Heart left ventricle (tissue), 16 donors: Measurements from ENCODE around the gene ULK4. TPM values are rescaled to one million over a fixed set of nuclear protein-coding genes. Genes with fewer than 3 reads are reported as not detected.
A peak's percentile ranks its signal among the peaks of the same experiment; 100 is the strongest.

Source experiments
- ATAC-seq, 4 donors: fragments of 200-7000 bp; cut with Tn5 transposase; one replicate each; pipeline ENCODE4 v1.9.1; 2020 to 2022; ENCODE audit warnings: moderate library complexity in 4 of 4, mild to moderate bottlenecking in 3 of 4, moderate number of reproducible peaks in 1 of 4
- DNase-seq, 5 donors: peaks; one replicate each; pipeline ENCODE4 v3.0.0-alpha.2; 2020
- H3K27ac ChIP-seq, 12 donors: fragments of 200-600 bp; sonication (generic) in 4 of 12; one replicate each; pipeline versions ENCODE4 v1.5.0 to v1.8.0; 2016 to 2022; ENCODE audit warnings: mild to moderate bottlenecking in 2 of 12
- H3K27me3 ChIP-seq, 9 donors: fragments of 200-600 bp; sonication (generic) in 2 of 9; one replicate each; pipeline versions ENCODE4 v1.5.1 to v1.8.0; 2016 to 2022; ENCODE audit warnings: mild to moderate bottlenecking in 3 of 9
- H3K36me3 ChIP-seq, 9 donors: fragments of 200-600 bp; sonication (generic) in 2 of 9; one replicate each; pipeline versions ENCODE4 v1.5.0 to v1.8.0; 2018 to 2022; ENCODE audit warnings: mild to moderate bottlenecking in 2 of 9
- H3K4me1 ChIP-seq, 12 donors: fragments of 200-600 bp; sonication (generic) in 4 of 12; one replicate each; pipeline versions ENCODE4 v1.5.0 to v1.8.0; 2016 to 2022; ENCODE audit warnings: mild to moderate bottlenecking in 3 of 12
- H3K4me3 ChIP-seq, 12 donors: fragments of 200-600 bp; sonication (generic) in 4 of 12; one replicate each; pipeline versions ENCODE4 v1.5.0 to v1.8.0; 2017 to 2022; ENCODE audit warnings: mild to moderate bottlenecking in 9 of 12, moderate library complexity in 4 of 12
- H3K9me3 ChIP-seq, 12 donors: fragments of 200-600 bp; sonication (generic) in 4 of 12; one replicate each; pipeline versions ENCODE4 v1.5.0 to v1.8.0; 2016 to 2022; ENCODE audit warnings: mild to moderate bottlenecking in 1 of 12
- POLR2A ChIP-seq, 2 donors: fragments of 450-650 bp; IDR thresholded peaks; one replicate each; pipeline ENCODE4 v1.6.1; 2017; ENCODE audit warnings: antibody characterized with exemption in 2 of 2, mild to moderate bottlenecking in 2 of 2, moderate library complexity in 2 of 2
- WGBS, 4 donors: extraction: QIAGEN DNeasy Blood & Tissue Kit in 2 of 4; methylation state at CpG; one replicate each; pipeline versions ENCODE4 v1.1.5 to v1.1.7; 2013 to 2018; 5-methylcytosine and 5-hydroxymethylcytosine counted together
- intact Hi-C, 10 donors: fragments of 100-400 bp; cut with DNase I; formaldehyde crosslinking; loops; one replicate each; pipeline versions ENCODE4 v1.11.1 to v1.14.2; 2022
- polyA plus RNA-seq, 2 donors: library from polyadenylated mRNA; stranded (reverse); fragments of 200-250 nt; gene quantifications; one replicate each; pipeline ENCODE4 v1.2.3, GENCODE V29; 2013
- total RNA-seq, 9 donors: library from RNA; depleted of rRNA in 2 of 9; stranded (reverse); fragments of >200 nt in 2 of 9; fragmentation: NEBNext Ultra II Directional in 3 of 9; extraction: Animal tissue kit (Norgen Biotek cat#: 25700) in 3 of 9; gene quantifications; one replicate each; pipeline versions ENCODE4 v1.1.0 to v1.2.4, GENCODE V29; 2016 to 2023
- TF ChIP-seq, protein P1 (sequence below), 12 donors: fragments of 200-600 bp; sonication (generic) in 4 of 12; IDR thresholded peaks; one replicate each; pipeline versions ENCODE4 v1.5.0 to v1.8.0; 2018 to 2022; ENCODE audit warnings: antibody characterized with exemption in 12 of 12, mild to moderate bottlenecking in 5 of 12
- donor health status: ischemic (EF 13 %, LVEDD 7.1; RV severe dilation, severe dysfunction).
- donor health status: healthy with polysubstance abuse.
- donor health status: DM: no; HTN: yes; CAD: no.
- donor health status: DM: no; HTN: no; CAD: no.
- donor health status: ischemic (EF 25% LVEDD 6.9; RV normal size, moderate dysfunction).
- donor health status: ischemic (EF 25% LVEDD 5.7; RV mildly dilated, moderate dysfunction).
- donor health status: healthy.
- donor health status: DM: yes; HTN: yes; CAD: no.
- donor health status: ischemic (EF 35%, LVEDD 5.7; RV mildly dilated, moderate dysfunction).
- donor health status: nonischemic (EF 11% LVEDD 7.7; RV severe dilation, severe dysfunction).
- donor health status: DM: yes; HTN: yes; CAD: no.
- donor health status: PGD.
- donor health status: ischemic (EF 29% LVEDD 5.4; RV normal size, mild dysfunction).
- donor health status: nonischemic (EF 23%, LVEDD 6.1; RV moderate dilation, normal function).

Gene ULK4
- total and polyA plus RNA-seq, 11 donors: 0.91 to 6.1 (median 2.1) TPM

DNA sequence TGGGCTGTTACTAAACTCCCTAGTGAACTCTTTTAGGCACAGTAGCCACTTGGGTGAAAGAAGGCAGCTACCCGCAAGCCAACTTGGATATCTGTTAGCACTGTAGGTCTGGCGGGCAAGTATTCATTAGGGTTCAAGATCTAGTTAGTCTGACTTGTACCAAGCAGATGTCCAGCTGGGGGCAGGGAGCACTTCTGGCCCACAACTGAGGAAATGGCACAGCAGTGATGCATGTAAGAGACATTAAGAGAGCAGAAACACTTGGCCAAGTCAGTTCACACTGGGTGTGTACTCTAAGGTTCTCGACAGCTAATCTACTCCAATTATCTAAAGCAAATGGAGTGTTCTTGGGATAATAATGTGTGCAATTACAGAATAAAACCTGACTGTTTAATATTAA is 630.9 kb downstream of the ULK4 start:
- H3K27ac ChIP-seq: no peak overlapping the region
- no peaks in the 10 kb centered on the region for H3K27me3 ChIP-seq
- TF ChIP-seq, protein P1, sequence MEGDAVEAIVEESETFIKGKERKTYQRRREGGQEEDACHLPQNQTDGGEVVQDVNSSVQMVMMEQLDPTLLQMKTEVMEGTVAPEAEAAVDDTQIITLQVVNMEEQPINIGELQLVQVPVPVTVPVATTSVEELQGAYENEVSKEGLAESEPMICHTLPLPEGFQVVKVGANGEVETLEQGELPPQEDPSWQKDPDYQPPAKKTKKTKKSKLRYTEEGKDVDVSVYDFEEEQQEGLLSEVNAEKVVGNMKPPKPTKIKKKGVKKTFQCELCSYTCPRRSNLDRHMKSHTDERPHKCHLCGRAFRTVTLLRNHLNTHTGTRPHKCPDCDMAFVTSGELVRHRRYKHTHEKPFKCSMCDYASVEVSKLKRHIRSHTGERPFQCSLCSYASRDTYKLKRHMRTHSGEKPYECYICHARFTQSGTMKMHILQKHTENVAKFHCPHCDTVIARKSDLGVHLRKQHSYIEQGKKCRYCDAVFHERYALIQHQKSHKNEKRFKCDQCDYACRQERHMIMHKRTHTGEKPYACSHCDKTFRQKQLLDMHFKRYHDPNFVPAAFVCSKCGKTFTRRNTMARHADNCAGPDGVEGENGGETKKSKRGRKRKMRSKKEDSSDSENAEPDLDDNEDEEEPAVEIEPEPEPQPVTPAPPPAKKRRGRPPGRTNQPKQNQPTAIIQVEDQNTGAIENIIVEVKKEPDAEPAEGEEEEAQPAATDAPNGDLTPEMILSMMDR (IDR thresholded peaks at IDR 0.05): no peak
- TF ChIP-seq POLR2A (IDR thresholded peaks at IDR 0.05): no peak
- H3K4me3 ChIP-seq: no peak overlapping the region
- 80 to 88% (median 84%) methylated on average over 3 of the region's 3 CpGs for WGBS, 4 donors
- H3K36me3 ChIP-seq: no peaks in the 10 kb centered on the region
- intact Hi-C loops: no loop called here
- ATAC-seq: no peak
- H3K9me3 ChIP-seq: no peaks in the 10 kb centered on the region
- DNase-seq: no peak
- peaks cover 0 to 13% (median 3%) of the 10 kb centered on the region in 12 donors for H3K4me1 ChIP-seq

DNA sequence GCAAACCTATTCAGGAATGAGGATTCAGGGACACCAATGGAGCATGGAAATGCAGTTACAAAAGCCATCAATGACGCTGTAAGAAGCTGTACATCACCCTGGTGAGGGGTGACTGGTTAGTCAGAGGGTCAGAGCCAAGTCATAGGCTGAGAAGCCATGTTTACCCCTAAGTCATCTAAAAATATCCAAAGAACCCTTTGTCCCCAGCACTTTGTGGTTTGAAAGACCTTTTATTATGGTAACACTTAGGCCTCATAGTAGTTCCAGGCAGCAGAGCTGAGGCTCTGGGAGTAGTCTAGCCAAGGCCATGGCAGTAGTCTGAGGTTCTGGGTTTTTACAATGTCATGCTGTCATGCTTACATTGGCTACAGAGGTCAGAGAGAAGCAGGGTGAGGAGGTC is 631.4 kb downstream of the ULK4 start:
- Histone ChIP-seq H3K27ac (no peak overlapping the region), H3K36me3 (no peaks in the 10 kb centered on the region), H3K4me1 (peaks cover 0 to 13% (median 3%) of the 10 kb centered on the region in 12 donors), H3K4me3 (no peak overlapping the region), H3K9me3 (no peaks in the 10 kb centered on the region), H3K27me3 (no peaks in the 10 kb centered on the region)
- TF ChIP-seq, protein P1 (IDR thresholded peaks at IDR 0.05): no peak
- TF ChIP-seq POLR2A (IDR thresholded peaks at IDR 0.05): no peak
- intact Hi-C loops: no loop called here
- no peak for DNase-seq
- 75 to 94% (median 86%) methylated on average over 1 of the region's 1 CpG for WGBS, 4 donors
- ATAC-seq: peak in 2 of 4 donors; percentile 22 to 61

DNA sequence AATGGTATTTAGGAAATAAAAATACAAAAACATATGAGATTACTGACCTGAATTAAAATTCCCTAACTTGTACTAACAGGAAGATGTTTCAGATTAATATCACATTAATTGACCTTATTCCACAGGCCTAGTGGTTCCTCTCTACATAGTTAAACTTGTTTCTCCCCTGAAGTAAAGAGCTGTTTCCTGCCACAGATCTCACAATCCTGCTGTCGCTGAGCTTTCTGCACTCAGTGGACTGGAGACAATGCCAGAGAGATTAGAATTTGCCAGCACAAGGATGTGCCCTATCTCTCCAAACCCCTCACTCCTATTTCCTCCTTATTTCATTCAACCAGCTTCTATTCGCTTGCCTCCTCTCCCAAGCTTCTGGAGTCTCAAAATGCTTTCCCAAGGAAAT is 632.0 kb downstream of the ULK4 start:
- no peak for DNase-seq
- intact Hi-C loops: no loop called here
- TF ChIP-seq, protein P1 (IDR thresholded peaks at IDR 0.05): no peak
- no peak for TF ChIP-seq POLR2A (IDR thresholded peaks at IDR 0.05)
- no peaks in the 10 kb centered on the region for H3K27me3 ChIP-seq
- no peaks in the 10 kb centered on the region for H3K9me3 ChIP-seq
- WGBS, 4 donors: 28 to 53% (median 36%) methylated on average over 2 of the region's 2 CpGs
- H3K4me3 ChIP-seq: no peak overlapping the region
- ATAC-seq: no peak
- H3K4me1 ChIP-seq: peaks cover 0 to 13% (median 3%) of the 10 kb centered on the region in 12 donors
- H3K27ac ChIP-seq: no peak overlapping the region
- H3K36me3 ChIP-seq: no peaks in the 10 kb centered on the region

DNA sequence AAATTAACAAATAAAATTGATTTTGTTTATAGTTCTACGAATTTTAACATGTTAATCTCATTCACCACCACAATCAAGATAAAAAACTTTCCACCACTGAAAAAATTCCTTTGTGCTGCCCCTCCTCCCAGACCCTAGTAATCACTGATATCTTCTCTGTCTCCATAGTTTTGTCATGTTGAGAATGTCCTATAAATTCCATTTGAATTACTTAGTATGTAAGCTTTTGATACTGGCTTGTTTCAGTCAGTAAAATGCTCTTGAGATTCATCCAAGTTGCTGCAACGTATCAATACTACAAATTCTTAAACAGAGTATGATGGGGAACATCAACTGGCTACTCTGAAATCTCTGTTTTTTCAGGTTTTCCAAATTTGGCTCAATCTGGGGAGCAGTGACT is 633.0 kb downstream of the ULK4 start:
- no peaks in the 10 kb centered on the region for H3K9me3 ChIP-seq
- 53 to 78% (median 65%) methylated on average over 2 of the region's 2 CpGs for WGBS, 4 donors
- intact Hi-C loops: no loop called here
- H3K36me3 ChIP-seq: no peaks in the 10 kb centered on the region
- no peak for ATAC-seq
- H3K4me1 ChIP-seq: peaks cover 0 to 15% (median 5%) of the 10 kb centered on the region in 12 donors
- H3K27me3 ChIP-seq: no peaks in the 10 kb centered on the region
- H3K4me3 ChIP-seq: no peak overlapping the region
- DNase-seq: no peak
- H3K27ac ChIP-seq: no peak overlapping the region
- TF ChIP-seq POLR2A (IDR thresholded peaks at IDR 0.05): no peak
- TF ChIP-seq, protein P1 (IDR thresholded peaks at IDR 0.05): no peak
